ENCODE data around the gene ZNF600. TPM values are rescaled to one million over a fixed set of nuclear protein-coding genes. Genes with fewer than 3 reads are reported as not detected.
"Not testable (repeated sequence)": the region's sequence is repeated elsewhere in the genome, so short reads cannot be mapped to it uniquely, and the experiment has no call there.

Gene ZNF600
- polyA plus RNA-seq, 3 donors, result 1.9 to 9.2 (median 2.5) TPM

DNA sequence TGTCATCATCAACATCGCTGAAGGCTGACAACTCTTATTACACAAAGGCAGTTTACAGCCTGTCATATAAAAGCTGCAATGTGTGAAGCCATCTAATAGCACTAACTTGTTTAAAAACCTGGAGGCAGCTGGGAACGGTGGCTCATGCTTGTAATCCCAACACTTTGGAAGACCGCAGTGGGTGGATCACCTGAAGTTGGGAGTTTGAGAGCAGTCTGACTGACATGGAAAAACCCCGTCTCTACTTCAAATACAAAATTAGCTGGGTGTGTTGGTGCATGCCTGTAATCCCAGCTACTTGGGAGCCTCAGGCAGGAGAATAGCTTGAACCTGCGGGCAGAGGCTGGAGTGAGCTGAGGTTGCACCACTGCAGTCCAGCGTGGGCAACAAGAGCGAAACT, 43.3 kb upstream of the ZNF600 start:
- H3K4me1 Mint-ChIP-seq; H3K4me3 ChIP-seq (replicated peaks in 1 of 3; ENCODE audit: low read depth in 2 of 3, low read length in 3 of 3); H3K36me3 ChIP-seq (replicated peaks in 1 of 2; ENCODE audit: control insufficient read depth in 1 of 2, insufficient read depth in 2 of 2, low read length in 2 of 2); H3K9ac ChIP-seq (ENCODE audit: insufficient read depth, low read length, poor library complexity, severe bottlenecking); H3K4me1 ChIP-seq (ENCODE audit: control insufficient read depth in 1 of 2, insufficient read depth in 2 of 2, low read length in 2 of 2); H4K20me1 ChIP-seq (ENCODE audit: insufficient read depth, low read length); H3K4me2 ChIP-seq (replicated peaks; ENCODE audit: extremely low read depth, low read length, poor library complexity, severe bottlenecking); H3K27ac Mint-ChIP-seq; H3K27ac ChIP-seq (ENCODE audit: low read depth in 1 of 2, low read length in 2 of 2); H3K4me3 Mint-ChIP-seq; H3K27me3 Mint-ChIP-seq (ENCODE audit: low read depth in 3 of 3); H2AFZ ChIP-seq (ENCODE audit: insufficient read depth, low read depth, low read length, poor library complexity, severe bottlenecking); H3K79me2 ChIP-seq (ENCODE audit: insufficient read depth, low read length); H3K36me3 Mint-ChIP-seq; DNase-seq; H3K27me3 ChIP-seq (ENCODE audit: control insufficient read depth in 2 of 2, insufficient read depth in 2 of 2, low read length in 2 of 2); intact Hi-C loops (cut with micrococcal nuclease): not testable (repeated sequence)
- H3K9me3 ChIP-seq (replicated peaks in 1 of 2; ENCODE audit: control insufficient read depth in 1 of 2, insufficient read depth in 1 of 2, low read length in 2 of 2), result peaks cover 84 to 89% of the 10 kb centered on the region in 2 donors
- peaks cover 39 to 92% (median 89%) of the 10 kb centered on the region in 7 donors for H3K9me3 Mint-ChIP-seq
- 100% methylated on average over 1 of the region's 7 CpGs for WGBS (ENCODE audit: insufficient coverage)

DNA sequence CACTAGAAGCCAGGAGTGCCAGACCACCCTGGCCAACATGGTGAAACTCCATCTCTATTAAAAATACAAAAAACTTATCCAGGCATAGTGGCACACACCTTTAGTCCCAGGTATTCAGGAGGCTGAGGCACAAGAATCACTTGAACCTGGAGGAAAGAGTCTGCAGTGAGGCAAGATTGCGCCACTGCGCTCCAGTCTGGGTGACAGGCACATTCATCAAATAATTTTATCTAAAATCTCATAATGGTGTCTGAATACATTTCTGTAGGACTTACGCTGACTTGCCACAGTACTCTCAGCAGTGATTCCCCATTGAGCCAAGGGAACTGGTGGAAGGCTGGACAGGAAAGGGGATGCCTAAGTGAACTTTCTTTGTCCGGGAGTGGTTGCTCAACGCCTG, 39.2 kb upstream of the ZNF600 start:
- H3K27ac Mint-ChIP-seq, result no peak overlapping the region

More for the DNA sequence above, 39.2 kb upstream of the ZNF600 start:
- H3K36me3 ChIP-seq (replicated peaks in 1 of 2; ENCODE audit: control insufficient read depth in 1 of 2, insufficient read depth in 2 of 2, low read length in 2 of 2), result no peaks in the 10 kb centered on the region
- no peaks in the 10 kb centered on the region for H3K27me3 ChIP-seq (ENCODE audit: control insufficient read depth in 2 of 2, insufficient read depth in 2 of 2, low read length in 2 of 2)
- no peak for DNase-seq
- TF ChIP-seq, protein P1, sequence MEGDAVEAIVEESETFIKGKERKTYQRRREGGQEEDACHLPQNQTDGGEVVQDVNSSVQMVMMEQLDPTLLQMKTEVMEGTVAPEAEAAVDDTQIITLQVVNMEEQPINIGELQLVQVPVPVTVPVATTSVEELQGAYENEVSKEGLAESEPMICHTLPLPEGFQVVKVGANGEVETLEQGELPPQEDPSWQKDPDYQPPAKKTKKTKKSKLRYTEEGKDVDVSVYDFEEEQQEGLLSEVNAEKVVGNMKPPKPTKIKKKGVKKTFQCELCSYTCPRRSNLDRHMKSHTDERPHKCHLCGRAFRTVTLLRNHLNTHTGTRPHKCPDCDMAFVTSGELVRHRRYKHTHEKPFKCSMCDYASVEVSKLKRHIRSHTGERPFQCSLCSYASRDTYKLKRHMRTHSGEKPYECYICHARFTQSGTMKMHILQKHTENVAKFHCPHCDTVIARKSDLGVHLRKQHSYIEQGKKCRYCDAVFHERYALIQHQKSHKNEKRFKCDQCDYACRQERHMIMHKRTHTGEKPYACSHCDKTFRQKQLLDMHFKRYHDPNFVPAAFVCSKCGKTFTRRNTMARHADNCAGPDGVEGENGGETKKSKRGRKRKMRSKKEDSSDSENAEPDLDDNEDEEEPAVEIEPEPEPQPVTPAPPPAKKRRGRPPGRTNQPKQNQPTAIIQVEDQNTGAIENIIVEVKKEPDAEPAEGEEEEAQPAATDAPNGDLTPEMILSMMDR (IDR thresholded peaks at IDR 0.05), result no peak
- intact Hi-C loops (cut with micrococcal nuclease), result no loop called here
- H3K27me3 Mint-ChIP-seq (ENCODE audit: low read depth in 3 of 3), result peaks cover 0 to 3% (median under 1%) of the 10 kb centered on the region in 3 donors
- H4K20me1 ChIP-seq (ENCODE audit: insufficient read depth, low read length), result no peaks in the 10 kb centered on the region
- peaks cover 2% of the 10 kb centered on the region for H3K4me1 Mint-ChIP-seq
- H3K27ac ChIP-seq (ENCODE audit: low read depth in 1 of 2, low read length in 2 of 2), result no peak overlapping the region
- no peak overlapping the region for H2AFZ ChIP-seq (ENCODE audit: insufficient read depth, low read depth, low read length, poor library complexity, severe bottlenecking)
- no peak overlapping the region for H3K4me3 Mint-ChIP-seq
- 82% methylated on average over 2 of the region's 5 CpGs for WGBS (ENCODE audit: insufficient coverage)
- no peak overlapping the region for H3K9ac ChIP-seq (ENCODE audit: insufficient read depth, low read length, poor library complexity, severe bottlenecking)
- H3K4me2 ChIP-seq (replicated peaks; ENCODE audit: extremely low read depth, low read length, poor library complexity, severe bottlenecking), result no peak overlapping the region
- H3K9me3 Mint-ChIP-seq, result peaks cover 28 to 82% (median 73%) of the 10 kb centered on the region in 7 donors
- H3K4me3 ChIP-seq (replicated peaks in 1 of 3; ENCODE audit: low read depth in 2 of 3, low read length in 3 of 3), result no peak overlapping the region
- peaks cover 3 to 4% of the 10 kb centered on the region in 2 donors for H3K4me1 ChIP-seq (ENCODE audit: control insufficient read depth in 1 of 2, insufficient read depth in 2 of 2, low read length in 2 of 2)
- peaks cover 4% of the 10 kb centered on the region for H3K79me2 ChIP-seq (ENCODE audit: insufficient read depth, low read length)
- peaks cover 68 to 69% of the 10 kb centered on the region in 2 donors for H3K9me3 ChIP-seq (replicated peaks in 1 of 2; ENCODE audit: control insufficient read depth in 1 of 2, insufficient read depth in 1 of 2, low read length in 2 of 2)
- H3K36me3 Mint-ChIP-seq, result no peaks in the 10 kb centered on the region
